HEK293 (cell line): ENCODE data around the gene TFPI.

Experiments
- MYNN ChIP-seq: fragments of 450-650 bp; formaldehyde crosslinking; IDR thresholded peaks from 2 replicates; pipeline ENCODE4 v1.5.1; 2016; ENCODE audit warnings: missing biosample characterization, missing genetic modification characterization, borderline replicate concordance
- ZNF114 ChIP-seq: fragments of 450-650 bp; formaldehyde crosslinking; IDR thresholded peaks from 2 replicates; pipeline ENCODE4 v1.5.0; 2017; ENCODE audit warnings: missing biosample characterization, missing genetic modification characterization
- ZNF146 ChIP-seq: fragments of 450-650 bp; formaldehyde crosslinking; IDR thresholded peaks from 2 replicates; pipeline ENCODE4 v1.5.1; 2016; ENCODE audit warnings: missing biosample characterization, missing genetic modification characterization
- ZNF274 ChIP-seq, 2 experiments: fragments of 200-500 bp in 1 of 2; fragments of 450-650 bp in 1 of 2; sonication (Bioruptor generic) in 1 of 2; formaldehyde crosslinking in 1 of 2; IDR thresholded peaks; 2 replicates each; pipeline versions ENCODE4 v1.5.1 to v1.6.1; 2014 to 2016; ENCODE audit warnings: borderline replicate concordance in 1 of 2, inconsistent platforms in 1 of 2, low read length in 1 of 2, missing biosample characterization in 1 of 2, missing genetic modification characterization in 1 of 2
- ZNF776 ChIP-seq: fragments of 450-650 bp; formaldehyde crosslinking; IDR thresholded peaks from 2 replicates; pipeline ENCODE4 v1.5.0; 2017; ENCODE audit warnings: missing biosample characterization, missing genetic modification characterization, borderline replicate concordance
- TF ChIP-seq, protein P1 (sequence below): fragments of 450-650 bp; formaldehyde crosslinking; IDR thresholded peaks from 2 replicates; pipeline ENCODE4 v1.5.1; 2016; ENCODE audit warnings: missing biosample characterization, missing genetic modification characterization
- TF ChIP-seq, protein P2 (sequence below): fragments of 450-650 bp; formaldehyde crosslinking; IDR thresholded peaks from 2 replicates; pipeline ENCODE4 v1.5.1; 2016; ENCODE audit warnings: missing biosample characterization, missing genetic modification characterization, low read depth
- TF ChIP-seq, protein P3 (sequence below): fragments of 450-650 bp; formaldehyde crosslinking; IDR thresholded peaks from 2 replicates; pipeline ENCODE4 v1.5.1; 2016; ENCODE audit warnings: missing biosample characterization, missing genetic modification characterization
- TF ChIP-seq, protein P4 (sequence below): fragments of 450-650 bp; formaldehyde crosslinking; IDR thresholded peaks from 2 replicates; pipeline ENCODE4 v1.5.1; 2016; ENCODE audit warnings: missing biosample characterization, missing genetic modification characterization

DNA sequence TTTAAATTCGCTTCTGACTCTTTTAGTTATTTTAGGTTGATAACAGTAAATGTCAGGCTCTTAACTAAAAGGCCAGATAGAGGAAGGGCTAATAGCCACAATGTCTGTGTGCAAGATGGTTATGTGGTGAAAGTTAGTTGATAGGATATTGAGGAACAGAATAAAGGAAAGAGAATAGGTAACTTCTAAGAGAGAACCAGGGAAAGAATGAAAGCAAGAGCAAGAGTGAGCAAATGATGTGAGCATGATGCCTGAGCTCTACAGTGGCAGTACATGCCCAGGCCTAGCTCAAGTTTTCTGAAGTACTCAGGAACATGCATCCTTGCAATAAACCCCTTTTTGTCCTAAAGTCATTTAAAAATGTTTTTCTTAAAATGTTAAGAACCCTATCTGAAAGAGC is 12.5 kb upstream of the TFPI start:
- TF ChIP-seq, protein P1, sequence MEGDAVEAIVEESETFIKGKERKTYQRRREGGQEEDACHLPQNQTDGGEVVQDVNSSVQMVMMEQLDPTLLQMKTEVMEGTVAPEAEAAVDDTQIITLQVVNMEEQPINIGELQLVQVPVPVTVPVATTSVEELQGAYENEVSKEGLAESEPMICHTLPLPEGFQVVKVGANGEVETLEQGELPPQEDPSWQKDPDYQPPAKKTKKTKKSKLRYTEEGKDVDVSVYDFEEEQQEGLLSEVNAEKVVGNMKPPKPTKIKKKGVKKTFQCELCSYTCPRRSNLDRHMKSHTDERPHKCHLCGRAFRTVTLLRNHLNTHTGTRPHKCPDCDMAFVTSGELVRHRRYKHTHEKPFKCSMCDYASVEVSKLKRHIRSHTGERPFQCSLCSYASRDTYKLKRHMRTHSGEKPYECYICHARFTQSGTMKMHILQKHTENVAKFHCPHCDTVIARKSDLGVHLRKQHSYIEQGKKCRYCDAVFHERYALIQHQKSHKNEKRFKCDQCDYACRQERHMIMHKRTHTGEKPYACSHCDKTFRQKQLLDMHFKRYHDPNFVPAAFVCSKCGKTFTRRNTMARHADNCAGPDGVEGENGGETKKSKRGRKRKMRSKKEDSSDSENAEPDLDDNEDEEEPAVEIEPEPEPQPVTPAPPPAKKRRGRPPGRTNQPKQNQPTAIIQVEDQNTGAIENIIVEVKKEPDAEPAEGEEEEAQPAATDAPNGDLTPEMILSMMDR (tag by site-specific recombination) = no peak
- TF ChIP-seq ZNF776 (tag by site-specific recombination) (no peak), MYNN (tag by site-specific recombination) (no peak), ZNF274 (IDR thresholded peaks at IDR 0.05; ENCODE audit: low read length) (no peak), ZNF274 (tag by site-specific recombination; IDR thresholded peaks at IDR 0.05; ENCODE audit: borderline replicate concordance) (no peak), ZNF114 (no peak), ZNF146 (tag by site-specific recombination) (no peak)
- TF ChIP-seq, protein P2, sequence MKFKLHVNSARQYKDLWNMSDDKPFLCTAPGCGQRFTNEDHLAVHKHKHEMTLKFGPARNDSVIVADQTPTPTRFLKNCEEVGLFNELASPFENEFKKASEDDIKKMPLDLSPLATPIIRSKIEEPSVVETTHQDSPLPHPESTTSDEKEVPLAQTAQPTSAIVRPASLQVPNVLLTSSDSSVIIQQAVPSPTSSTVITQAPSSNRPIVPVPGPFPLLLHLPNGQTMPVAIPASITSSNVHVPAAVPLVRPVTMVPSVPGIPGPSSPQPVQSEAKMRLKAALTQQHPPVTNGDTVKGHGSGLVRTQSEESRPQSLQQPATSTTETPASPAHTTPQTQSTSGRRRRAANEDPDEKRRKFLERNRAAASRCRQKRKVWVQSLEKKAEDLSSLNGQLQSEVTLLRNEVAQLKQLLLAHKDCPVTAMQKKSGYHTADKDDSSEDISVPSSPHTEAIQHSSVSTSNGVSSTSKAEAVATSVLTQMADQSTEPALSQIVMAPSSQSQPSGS (tag by site-specific recombination) = no peak
- TF ChIP-seq, protein P3, sequence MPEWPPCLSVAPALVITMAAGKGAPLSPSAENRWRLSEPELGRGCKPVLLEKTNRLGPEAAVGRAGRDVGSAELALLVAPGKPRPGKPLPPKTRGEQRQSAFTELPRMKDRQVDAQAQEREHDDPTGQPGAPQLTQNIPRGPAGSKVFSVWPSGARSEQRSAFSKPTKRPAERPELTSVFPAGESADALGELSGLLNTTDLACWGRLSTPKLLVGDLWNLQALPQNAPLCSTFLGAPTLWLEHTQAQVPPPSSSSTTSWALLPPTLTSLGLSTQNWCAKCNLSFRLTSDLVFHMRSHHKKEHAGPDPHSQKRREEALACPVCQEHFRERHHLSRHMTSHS = no peak
- TF ChIP-seq, protein P4, sequence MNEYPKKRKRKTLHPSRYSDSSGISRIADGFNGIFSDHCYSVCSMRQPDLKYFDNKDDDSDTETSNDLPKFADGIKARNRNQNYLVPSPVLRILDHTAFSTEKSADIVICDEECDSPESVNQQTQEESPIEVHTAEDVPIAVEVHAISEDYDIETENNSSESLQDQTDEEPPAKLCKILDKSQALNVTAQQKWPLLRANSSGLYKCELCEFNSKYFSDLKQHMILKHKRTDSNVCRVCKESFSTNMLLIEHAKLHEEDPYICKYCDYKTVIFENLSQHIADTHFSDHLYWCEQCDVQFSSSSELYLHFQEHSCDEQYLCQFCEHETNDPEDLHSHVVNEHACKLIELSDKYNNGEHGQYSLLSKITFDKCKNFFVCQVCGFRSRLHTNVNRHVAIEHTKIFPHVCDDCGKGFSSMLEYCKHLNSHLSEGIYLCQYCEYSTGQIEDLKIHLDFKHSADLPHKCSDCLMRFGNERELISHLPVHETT = no peak
